HEK293 (cell line): ENCODE data around the gene TAF1B.

ENCODE experiments used
- GFI1B ChIP-seq: fragments of 450-650 bp; formaldehyde crosslinking; IDR thresholded peaks from 2 replicates; pipeline ENCODE4 v1.5.1; 2016; ENCODE audit warnings: missing biosample characterization, missing genetic modification characterization
- KLF1 ChIP-seq: fragments of 450-650 bp; formaldehyde crosslinking; IDR thresholded peaks from 2 replicates; pipeline ENCODE4 v1.5.1; 2016; ENCODE audit warnings: missing biosample characterization, missing genetic modification characterization
- SP7 ChIP-seq: fragments of 450-650 bp; formaldehyde crosslinking; IDR thresholded peaks from 2 replicates; pipeline ENCODE4 v1.5.1; 2016; ENCODE audit warnings: missing biosample characterization, missing genetic modification characterization
- TRIM28 ChIP-seq: IDR thresholded peaks from 2 replicates; pipeline ENCODE4 v1.6.1; 2011; ENCODE audit warnings: low read length, control low read depth, borderline replicate concordance
- ZBTB17 ChIP-seq: fragments of 450-650 bp; formaldehyde crosslinking; IDR thresholded peaks from 2 replicates; pipeline ENCODE4 v1.5.1; 2016; ENCODE audit warnings: missing biosample characterization, missing genetic modification characterization
- ZFHX2 ChIP-seq: fragments of 450-650 bp; formaldehyde crosslinking; conservative IDR thresholded peaks from 2 replicates; pipeline ENCODE4 v1.5.1; 2016; ENCODE audit warnings: missing biosample characterization, missing genetic modification characterization
- ZFP3 ChIP-seq: fragments of 450-650 bp; formaldehyde crosslinking; IDR thresholded peaks from 2 replicates; pipeline ENCODE4 v1.5.1; 2016; ENCODE audit warnings: low read depth, missing biosample characterization, missing genetic modification characterization
- ZNF140 ChIP-seq: fragments of 450-650 bp; formaldehyde crosslinking; IDR thresholded peaks from 2 replicates; pipeline ENCODE4 v1.5.1; 2016; ENCODE audit warnings: missing biosample characterization, missing genetic modification characterization
- ZNF211 ChIP-seq: fragments of 450-650 bp; formaldehyde crosslinking; IDR thresholded peaks from 2 replicates; pipeline ENCODE4 v1.5.1; 2016; ENCODE audit warnings: low read depth, missing biosample characterization, missing genetic modification characterization
- ZNF223 ChIP-seq: fragments of 450-650 bp; formaldehyde crosslinking; IDR thresholded peaks from 2 replicates; pipeline ENCODE4 v1.5.1; 2016; ENCODE audit warnings: missing biosample characterization, missing genetic modification characterization
- ZNF335 ChIP-seq: fragments of 450-650 bp; formaldehyde crosslinking; conservative IDR thresholded peaks from 2 replicates; pipeline ENCODE4 v1.5.1; 2016; ENCODE audit warnings: missing biosample characterization, missing genetic modification characterization
- ZNF350 ChIP-seq: fragments of 450-650 bp; formaldehyde crosslinking; IDR thresholded peaks from 2 replicates; pipeline ENCODE4 v1.5.0; 2017; ENCODE audit warnings: missing biosample characterization, mild to moderate bottlenecking, missing genetic modification characterization
- ZNF366 ChIP-seq: fragments of 450-650 bp; formaldehyde crosslinking; conservative IDR thresholded peaks from 2 replicates; pipeline ENCODE4 v1.5.1; 2016; ENCODE audit warnings: missing biosample characterization, missing genetic modification characterization
- ZNF391 ChIP-seq: fragments of 450-650 bp; formaldehyde crosslinking; IDR thresholded peaks from 2 replicates; pipeline ENCODE4 v1.5.1; 2016; ENCODE audit warnings: low read depth, missing biosample characterization, missing genetic modification characterization, borderline replicate concordance
- ZNF394 ChIP-seq: fragments of 450-650 bp; formaldehyde crosslinking; IDR thresholded peaks from 2 replicates; pipeline ENCODE4 v1.5.1; 2016; ENCODE audit warnings: missing biosample characterization, missing genetic modification characterization, mild to moderate bottlenecking, moderate library complexity, borderline replicate concordance
- ZNF600 ChIP-seq: fragments of 450-650 bp; formaldehyde crosslinking; IDR thresholded peaks from 2 replicates; pipeline ENCODE4 v1.5.1; 2016; ENCODE audit warnings: missing biosample characterization, missing genetic modification characterization
- ZNF629 ChIP-seq: fragments of 450-650 bp; formaldehyde crosslinking; IDR thresholded peaks from 2 replicates; pipeline ENCODE4 v1.5.1; 2017; ENCODE audit warnings: missing biosample characterization, missing genetic modification characterization
- TF ChIP-seq, protein P1 (sequence below): fragments of 450-650 bp; formaldehyde crosslinking; IDR thresholded peaks from 2 replicates; pipeline ENCODE4 v1.5.1; 2016; ENCODE audit warnings: missing biosample characterization, missing genetic modification characterization, borderline replicate concordance
- TF ChIP-seq, protein P2 (sequence below): fragments of 450-650 bp; formaldehyde crosslinking; IDR thresholded peaks from 2 replicates; pipeline ENCODE4 v1.5.1; 2016; ENCODE audit warnings: missing biosample characterization, missing genetic modification characterization
- TF ChIP-seq, protein P3 (sequence below): fragments of 450-650 bp; formaldehyde crosslinking; IDR thresholded peaks from 2 replicates; pipeline ENCODE4 v1.5.1; 2016; ENCODE audit warnings: missing biosample characterization, missing genetic modification characterization
- TF ChIP-seq, protein P4 (sequence below): fragments of 450-650 bp; formaldehyde crosslinking; IDR thresholded peaks from 2 replicates; pipeline ENCODE4 v1.5.1; 2016; ENCODE audit warnings: missing biosample characterization, missing genetic modification characterization, borderline replicate concordance
- TF ChIP-seq, protein P5 (sequence below): fragments of 450-650 bp; formaldehyde crosslinking; IDR thresholded peaks from 2 replicates; pipeline ENCODE4 v1.5.1; 2016; ENCODE audit warnings: missing biosample characterization, missing genetic modification characterization, low read depth

Gene TAF1B

DNA sequence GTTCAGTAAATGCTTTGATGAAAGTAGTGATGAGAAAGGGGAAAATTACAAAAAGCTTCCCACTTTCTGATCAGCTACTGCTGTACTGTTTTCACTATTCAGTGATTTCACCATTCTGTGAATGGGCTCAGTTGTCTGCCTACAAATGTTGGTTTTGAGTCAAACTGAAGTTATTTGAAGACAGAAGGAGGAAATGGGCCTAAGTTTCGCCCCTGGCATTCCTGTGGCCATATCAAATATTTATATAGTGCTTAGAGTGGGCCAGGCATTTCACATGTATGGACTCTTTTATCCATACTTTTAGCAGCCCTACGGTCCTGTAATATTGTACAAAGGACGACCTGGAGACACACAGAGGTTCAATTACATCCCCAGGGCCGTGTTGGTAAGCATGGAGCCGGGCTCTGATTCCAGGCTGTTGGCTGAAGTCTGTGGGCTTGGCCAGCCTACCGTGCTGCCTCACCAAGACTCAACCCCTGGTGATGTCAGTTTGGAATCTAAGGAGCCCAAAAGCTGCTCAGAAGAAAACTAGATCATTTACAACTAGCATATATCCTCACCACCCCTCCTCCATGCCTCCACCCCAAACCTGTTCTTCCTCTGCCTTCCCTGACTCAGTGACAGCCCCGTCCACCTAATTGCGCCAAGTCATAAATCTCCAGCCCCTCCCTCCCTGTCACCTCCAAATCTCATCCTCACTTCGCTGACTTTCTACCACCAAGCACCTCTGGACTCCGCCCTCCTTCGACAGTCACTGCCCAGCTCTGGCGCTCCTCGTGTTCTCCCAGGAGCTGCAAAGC lies 98.1 kb downstream of the TAF1B start (continued):
- TF ChIP-seq, protein P1, sequence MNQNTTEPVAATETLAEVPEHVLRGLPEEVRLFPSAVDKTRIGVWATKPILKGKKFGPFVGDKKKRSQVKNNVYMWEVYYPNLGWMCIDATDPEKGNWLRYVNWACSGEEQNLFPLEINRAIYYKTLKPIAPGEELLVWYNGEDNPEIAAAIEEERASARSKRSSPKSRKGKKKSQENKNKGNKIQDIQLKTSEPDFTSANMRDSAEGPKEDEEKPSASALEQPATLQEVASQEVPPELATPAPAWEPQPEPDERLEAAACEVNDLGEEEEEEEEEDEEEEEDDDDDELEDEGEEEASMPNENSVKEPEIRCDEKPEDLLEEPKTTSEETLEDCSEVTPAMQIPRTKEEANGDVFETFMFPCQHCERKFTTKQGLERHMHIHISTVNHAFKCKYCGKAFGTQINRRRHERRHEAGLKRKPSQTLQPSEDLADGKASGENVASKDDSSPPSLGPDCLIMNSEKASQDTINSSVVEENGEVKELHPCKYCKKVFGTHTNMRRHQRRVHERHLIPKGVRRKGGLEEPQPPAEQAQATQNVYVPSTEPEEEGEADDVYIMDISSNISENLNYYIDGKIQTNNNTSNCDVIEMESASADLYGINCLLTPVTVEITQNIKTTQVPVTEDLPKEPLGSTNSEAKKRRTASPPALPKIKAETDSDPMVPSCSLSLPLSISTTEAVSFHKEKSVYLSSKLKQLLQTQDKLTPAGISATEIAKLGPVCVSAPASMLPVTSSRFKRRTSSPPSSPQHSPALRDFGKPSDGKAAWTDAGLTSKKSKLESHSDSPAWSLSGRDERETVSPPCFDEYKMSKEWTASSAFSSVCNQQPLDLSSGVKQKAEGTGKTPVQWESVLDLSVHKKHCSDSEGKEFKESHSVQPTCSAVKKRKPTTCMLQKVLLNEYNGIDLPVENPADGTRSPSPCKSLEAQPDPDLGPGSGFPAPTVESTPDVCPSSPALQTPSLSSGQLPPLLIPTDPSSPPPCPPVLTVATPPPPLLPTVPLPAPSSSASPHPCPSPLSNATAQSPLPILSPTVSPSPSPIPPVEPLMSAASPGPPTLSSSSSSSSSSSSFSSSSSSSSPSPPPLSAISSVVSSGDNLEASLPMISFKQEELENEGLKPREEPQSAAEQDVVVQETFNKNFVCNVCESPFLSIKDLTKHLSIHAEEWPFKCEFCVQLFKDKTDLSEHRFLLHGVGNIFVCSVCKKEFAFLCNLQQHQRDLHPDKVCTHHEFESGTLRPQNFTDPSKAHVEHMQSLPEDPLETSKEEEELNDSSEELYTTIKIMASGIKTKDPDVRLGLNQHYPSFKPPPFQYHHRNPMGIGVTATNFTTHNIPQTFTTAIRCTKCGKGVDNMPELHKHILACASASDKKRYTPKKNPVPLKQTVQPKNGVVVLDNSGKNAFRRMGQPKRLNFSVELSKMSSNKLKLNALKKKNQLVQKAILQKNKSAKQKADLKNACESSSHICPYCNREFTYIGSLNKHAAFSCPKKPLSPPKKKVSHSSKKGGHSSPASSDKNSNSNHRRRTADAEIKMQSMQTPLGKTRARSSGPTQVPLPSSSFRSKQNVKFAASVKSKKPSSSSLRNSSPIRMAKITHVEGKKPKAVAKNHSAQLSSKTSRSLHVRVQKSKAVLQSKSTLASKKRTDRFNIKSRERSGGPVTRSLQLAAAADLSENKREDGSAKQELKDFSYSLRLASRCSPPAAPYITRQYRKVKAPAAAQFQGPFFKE (tag by site-specific recombination): no peak
- TF ChIP-seq SP7 (tag by site-specific recombination): peak; percentile 79
- TF ChIP-seq ZNF600 (tag by site-specific recombination): peak; percentile 38; the same call in 1 of the 2 replicates
- TF ChIP-seq, protein P2, sequence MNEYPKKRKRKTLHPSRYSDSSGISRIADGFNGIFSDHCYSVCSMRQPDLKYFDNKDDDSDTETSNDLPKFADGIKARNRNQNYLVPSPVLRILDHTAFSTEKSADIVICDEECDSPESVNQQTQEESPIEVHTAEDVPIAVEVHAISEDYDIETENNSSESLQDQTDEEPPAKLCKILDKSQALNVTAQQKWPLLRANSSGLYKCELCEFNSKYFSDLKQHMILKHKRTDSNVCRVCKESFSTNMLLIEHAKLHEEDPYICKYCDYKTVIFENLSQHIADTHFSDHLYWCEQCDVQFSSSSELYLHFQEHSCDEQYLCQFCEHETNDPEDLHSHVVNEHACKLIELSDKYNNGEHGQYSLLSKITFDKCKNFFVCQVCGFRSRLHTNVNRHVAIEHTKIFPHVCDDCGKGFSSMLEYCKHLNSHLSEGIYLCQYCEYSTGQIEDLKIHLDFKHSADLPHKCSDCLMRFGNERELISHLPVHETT (tag by site-specific recombination): no peak
- TF ChIP-seq KLF1 (tag by site-specific recombination): peak; percentile 95
- TF ChIP-seq ZNF394 (tag by site-specific recombination): no peak
- TF ChIP-seq, protein P3, sequence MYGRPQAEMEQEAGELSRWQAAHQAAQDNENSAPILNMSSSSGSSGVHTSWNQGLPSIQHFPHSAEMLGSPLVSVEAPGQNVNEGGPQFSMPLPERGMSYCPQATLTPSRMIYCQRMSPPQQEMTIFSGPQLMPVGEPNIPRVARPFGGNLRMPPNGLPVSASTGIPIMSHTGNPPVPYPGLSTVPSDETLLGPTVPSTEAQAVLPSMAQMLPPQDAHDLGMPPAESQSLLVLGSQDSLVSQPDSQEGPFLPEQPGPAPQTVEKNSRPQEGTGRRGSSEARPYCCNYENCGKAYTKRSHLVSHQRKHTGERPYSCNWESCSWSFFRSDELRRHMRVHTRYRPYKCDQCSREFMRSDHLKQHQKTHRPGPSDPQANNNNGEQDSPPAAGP (tag by site-specific recombination): peak; percentile 91
- TF ChIP-seq ZNF335 (tag by site-specific recombination): peak; percentile 29; the same call in 1 of the 2 replicates
- no peak for TF ChIP-seq ZFP3 (tag by site-specific recombination)
- TF ChIP-seq ZNF350 (tag by site-specific recombination): no peak
- no peak for TF ChIP-seq ZNF211 (tag by site-specific recombination)
- TF ChIP-seq TRIM28: no peak
- peak; percentile 57; the same call in 1 of the 2 replicates for TF ChIP-seq ZBTB17
- TF ChIP-seq, protein P4, sequence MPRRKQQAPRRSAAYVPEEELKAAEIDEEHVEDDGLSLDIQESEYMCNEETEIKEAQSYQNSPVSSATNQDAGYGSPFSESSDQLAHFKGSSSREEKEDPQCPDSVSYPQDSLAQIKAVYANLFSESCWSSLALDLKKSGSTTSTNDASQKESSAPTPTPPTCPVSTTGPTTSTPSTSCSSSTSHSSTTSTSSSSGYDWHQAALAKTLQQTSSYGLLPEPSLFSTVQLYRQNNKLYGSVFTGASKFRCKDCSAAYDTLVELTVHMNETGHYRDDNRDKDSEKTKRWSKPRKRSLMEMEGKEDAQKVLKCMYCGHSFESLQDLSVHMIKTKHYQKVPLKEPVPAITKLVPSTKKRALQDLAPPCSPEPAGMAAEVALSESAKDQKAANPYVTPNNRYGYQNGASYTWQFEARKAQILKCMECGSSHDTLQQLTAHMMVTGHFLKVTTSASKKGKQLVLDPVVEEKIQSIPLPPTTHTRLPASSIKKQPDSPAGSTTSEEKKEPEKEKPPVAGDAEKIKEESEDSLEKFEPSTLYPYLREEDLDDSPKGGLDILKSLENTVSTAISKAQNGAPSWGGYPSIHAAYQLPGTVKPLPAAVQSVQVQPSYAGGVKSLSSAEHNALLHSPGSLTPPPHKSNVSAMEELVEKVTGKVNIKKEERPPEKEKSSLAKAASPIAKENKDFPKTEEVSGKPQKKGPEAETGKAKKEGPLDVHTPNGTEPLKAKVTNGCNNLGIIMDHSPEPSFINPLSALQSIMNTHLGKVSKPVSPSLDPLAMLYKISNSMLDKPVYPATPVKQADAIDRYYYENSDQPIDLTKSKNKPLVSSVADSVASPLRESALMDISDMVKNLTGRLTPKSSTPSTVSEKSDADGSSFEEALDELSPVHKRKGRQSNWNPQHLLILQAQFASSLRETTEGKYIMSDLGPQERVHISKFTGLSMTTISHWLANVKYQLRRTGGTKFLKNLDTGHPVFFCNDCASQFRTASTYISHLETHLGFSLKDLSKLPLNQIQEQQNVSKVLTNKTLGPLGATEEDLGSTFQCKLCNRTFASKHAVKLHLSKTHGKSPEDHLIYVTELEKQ (tag by site-specific recombination): peak; percentile 31; the same call in 1 of the 2 replicates
- no peak for TF ChIP-seq ZNF223 (tag by site-specific recombination)
- TF ChIP-seq ZFHX2 (tag by site-specific recombination): no peak
- TF ChIP-seq, protein P5, sequence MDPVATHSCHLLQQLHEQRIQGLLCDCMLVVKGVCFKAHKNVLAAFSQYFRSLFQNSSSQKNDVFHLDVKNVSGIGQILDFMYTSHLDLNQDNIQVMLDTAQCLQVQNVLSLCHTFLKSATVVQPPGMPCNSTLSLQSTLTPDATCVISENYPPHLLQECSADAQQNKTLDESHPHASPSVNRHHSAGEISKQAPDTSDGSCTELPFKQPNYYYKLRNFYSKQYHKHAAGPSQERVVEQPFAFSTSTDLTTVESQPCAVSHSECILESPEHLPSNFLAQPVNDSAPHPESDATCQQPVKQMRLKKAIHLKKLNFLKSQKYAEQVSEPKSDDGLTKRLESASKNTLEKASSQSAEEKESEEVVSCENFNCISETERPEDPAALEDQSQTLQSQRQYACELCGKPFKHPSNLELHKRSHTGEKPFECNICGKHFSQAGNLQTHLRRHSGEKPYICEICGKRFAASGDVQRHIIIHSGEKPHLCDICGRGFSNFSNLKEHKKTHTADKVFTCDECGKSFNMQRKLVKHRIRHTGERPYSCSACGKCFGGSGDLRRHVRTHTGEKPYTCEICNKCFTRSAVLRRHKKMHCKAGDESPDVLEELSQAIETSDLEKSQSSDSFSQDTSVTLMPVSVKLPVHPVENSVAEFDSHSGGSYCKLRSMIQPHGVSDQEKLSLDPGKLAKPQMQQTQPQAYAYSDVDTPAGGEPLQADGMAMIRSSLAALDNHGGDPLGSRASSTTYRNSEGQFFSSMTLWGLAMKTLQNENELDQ (tag by site-specific recombination): no peak
- TF ChIP-seq ZNF366 (tag by site-specific recombination): peak; percentile 54; the same call in 1 of the 2 replicates
- no peak for TF ChIP-seq GFI1B (tag by site-specific recombination)
- no peak for TF ChIP-seq ZNF140 (tag by site-specific recombination)
- 0 out of 2 replicates have a peak, but pooled peaks have one; percentile 14 for TF ChIP-seq ZNF629 (tag by site-specific recombination)
- no peak for TF ChIP-seq ZNF391 (tag by site-specific recombination)
